Karpas-422 (cell line): ENCODE results near the gene WDHD1. TPM values are rescaled to one million over a fixed set of nuclear protein-coding genes. Genes with fewer than 3 reads are reported as not detected.

Experiments
- DNase-seq: peaks from one replicate; pipeline ENCODE4 v3.0.0-alpha.2; 2015
- H2AFZ ChIP-seq: fragments of 200-600 bp; sonication (generic); 2 replicates; pipeline ENCODE4 v1.6.1; 2014; ENCODE audit warnings: antibody characterized with exemption, low read length, mixed read lengths
- H3K27ac ChIP-seq: fragments of 200-600 bp; sonication (generic); 2 replicates; pipeline ENCODE4 v1.5.1; 2014; ENCODE audit warnings: mild to moderate bottlenecking, low read length, moderate library complexity
- H3K27me3 ChIP-seq: fragments of 200-600 bp; sonication (generic); 2 replicates; pipeline ENCODE4 v1.6.1; 2014; ENCODE audit warnings: low read length, mixed read lengths
- H3K36me3 ChIP-seq: fragments of 200-600 bp; sonication (generic); 2 replicates; pipeline ENCODE4 v1.6.1; 2014; ENCODE audit warnings: low read length, mixed read lengths; ENCODE audit not compliant: insufficient read depth
- H3K4me1 ChIP-seq: fragments of 200-600 bp; sonication (generic); 2 replicates; pipeline ENCODE4 v1.6.1; 2014; ENCODE audit warnings: mild to moderate bottlenecking, low read length, mixed read lengths
- H3K4me2 ChIP-seq: fragments of 200-600 bp; sonication (generic); 2 replicates; pipeline ENCODE4 v1.6.1; 2014; ENCODE audit warnings: low read length, low read depth, mild to moderate bottlenecking; ENCODE audit not compliant: poor library complexity, severe bottlenecking
- H3K4me3 ChIP-seq: fragments of 200-600 bp; sonication (generic); 2 replicates; pipeline ENCODE4 v1.5.1; 2014; ENCODE audit warnings: mild to moderate bottlenecking, antibody characterized with exemption, low read length, mixed read lengths
- H3K79me2 ChIP-seq: fragments of 200-600 bp; sonication (generic); 2 replicates; pipeline ENCODE4 v1.6.1; 2014; ENCODE audit warnings: mild to moderate bottlenecking, low read length, mixed read lengths
- H3K9ac ChIP-seq: fragments of 200-600 bp; sonication (generic); 2 replicates; pipeline ENCODE4 v1.6.0; 2014; ENCODE audit warnings: low read length
- H3K9me2 ChIP-seq: fragments of 200-600 bp; sonication (generic), shearing (Covaris generic); replicated peaks from 2 replicates; pipeline ENCODE4 v1.6.0; 2014; ENCODE audit warnings: mild to moderate bottlenecking, low read length, moderate library complexity; ENCODE audit not compliant: insufficient read depth
- H3K9me3 ChIP-seq: fragments of 300-700, 200-600 bp; sonication (generic); 2 replicates; pipeline ENCODE4 v1.6.1; 2014; ENCODE audit warnings: low read length, mixed read lengths
- H4K20me1 ChIP-seq: fragments of 200-600 bp; sonication (generic); 2 replicates; pipeline ENCODE4 v1.6.1; 2014; ENCODE audit warnings: mild to moderate bottlenecking, antibody characterized with exemption, low read length, low read depth; ENCODE audit not compliant: insufficient read depth
- total RNA-seq: library from RNA; depleted of rRNA; stranded (reverse); fragments of >200 nt; shearing (Covaris generic); gene quantifications from 2 replicates; pipeline ENCODE4 v1.2.3, GENCODE V29; 2014; ENCODE audit warnings: low replicate concordance

WDHD1 gene
- total RNA-seq, 1 experiment from 2014 or later, result 31.2 TPM

DNA sequence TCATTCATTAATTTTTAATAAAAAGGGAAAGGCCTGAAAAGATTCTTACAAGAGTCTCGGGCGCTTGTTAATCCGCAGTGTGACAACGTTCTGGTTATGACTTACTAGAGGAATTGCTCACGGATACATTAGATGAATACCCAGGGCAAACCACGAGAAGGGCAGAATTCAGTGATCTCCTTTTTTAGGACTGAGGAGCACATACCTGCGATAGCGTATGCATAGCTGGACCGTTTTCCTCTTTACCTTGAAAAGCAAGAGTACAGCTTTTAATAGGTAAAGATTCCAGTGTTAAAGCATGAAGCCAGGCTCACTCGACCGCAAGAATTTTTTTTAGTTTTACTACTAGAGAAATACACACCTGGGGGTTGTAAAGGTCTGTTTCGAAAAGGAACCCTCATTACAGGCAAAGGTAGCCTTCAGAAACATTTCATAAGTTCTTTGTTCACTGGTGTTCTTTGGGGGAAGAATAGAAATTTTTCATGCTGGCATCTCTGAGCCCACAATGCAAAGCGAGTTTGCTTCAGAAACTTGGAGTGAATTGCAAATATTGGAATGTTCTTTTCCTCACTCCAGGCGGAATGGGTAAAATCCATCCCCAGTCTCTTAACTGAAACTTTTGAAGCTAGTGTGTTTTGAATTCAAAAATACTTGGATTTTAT lies 25.5 kb upstream of the WDHD1 start:
- Histone ChIP-seq H2AFZ (no peak overlapping the region), H3K27ac (peak overlapping the region; percentile 84)
- no peak for DNase-seq

GRCh38 chr14:55051423-55052268 lies 24.7 kb upstream of the WDHD1 start, which contains the start of gene MAPK1IP1L:
Gene MAPK1IP1L, plus strand, starts transcription at chr14:55051647. Its CDS starts 10,037 bp downstream, at chr14:55061684.
- H3K4me1 ChIP-seq, result peaks cover 24% of the 10 kb centered on the region
- H3K27ac ChIP-seq, result peak within 1 kb of the TSS; percentile 84
- H3K9me2 ChIP-seq, result no peaks in the 10 kb centered on the region
- peak within 1 kb of the TSS; percentile 92 for H3K4me3 ChIP-seq
- no peaks in the 10 kb centered on the region for H3K9me3 ChIP-seq
- peaks cover 36% of the 10 kb centered on the region for H3K36me3 ChIP-seq
- H3K27me3 ChIP-seq, result no peaks in the 10 kb centered on the region
- peaks cover 54% of the 10 kb centered on the region for H3K79me2 ChIP-seq
- peak within 1 kb of the TSS; percentile 93 for H2AFZ ChIP-seq
- H4K20me1 ChIP-seq, result peaks cover 42% of the 10 kb centered on the region
- peak within 1 kb of the TSS; percentile 95 for H3K9ac ChIP-seq
- peak within 1 kb of the TSS; percentile 91 for H3K4me2 ChIP-seq
- peak; percentile 97 for DNase-seq

More for the DNA sequence above, 25.5 kb upstream of the WDHD1 start:
- no peaks in the 10 kb centered on the region for H3K9me3 ChIP-seq
- no peaks in the 10 kb centered on the region for H3K27me3 ChIP-seq
- peaks cover 24% of the 10 kb centered on the region for H3K4me1 ChIP-seq
- peaks cover 50% of the 10 kb centered on the region for H4K20me1 ChIP-seq
- peaks cover 41% of the 10 kb centered on the region for H3K36me3 ChIP-seq
- peak overlapping the region; percentile 95 for H3K9ac ChIP-seq
- no peaks in the 10 kb centered on the region for H3K9me2 ChIP-seq
- H3K79me2 ChIP-seq, result peaks cover 59% of the 10 kb centered on the region
- peak overlapping the region; percentile 92 for H3K4me3 ChIP-seq
- peak overlapping the region; percentile 91 for H3K4me2 ChIP-seq

GRCh38 chr14:55051165-55051422 lies 24.2 kb upstream of the WDHD1 start:
- H3K4me1 ChIP-seq, result peaks cover 24% of the 10 kb centered on the region
- H3K4me2 ChIP-seq, result peak overlapping the region; percentile 91
- H3K9me3 ChIP-seq, result no peaks in the 10 kb centered on the region
- peak overlapping the region; percentile 92 for H3K4me3 ChIP-seq
- H4K20me1 ChIP-seq, result peaks cover 37% of the 10 kb centered on the region
- H3K9me2 ChIP-seq, result no peaks in the 10 kb centered on the region
- no peaks in the 10 kb centered on the region for H3K27me3 ChIP-seq
- H3K27ac ChIP-seq, result peak overlapping the region; percentile 84
- H2AFZ ChIP-seq, result peak overlapping the region; percentile 93
- H3K9ac ChIP-seq, result peak overlapping the region; percentile 95
- H3K36me3 ChIP-seq, result peaks cover 33% of the 10 kb centered on the region
- H3K79me2 ChIP-seq, result peaks cover 49% of the 10 kb centered on the region
- DNase-seq, result no peak

DNA sequence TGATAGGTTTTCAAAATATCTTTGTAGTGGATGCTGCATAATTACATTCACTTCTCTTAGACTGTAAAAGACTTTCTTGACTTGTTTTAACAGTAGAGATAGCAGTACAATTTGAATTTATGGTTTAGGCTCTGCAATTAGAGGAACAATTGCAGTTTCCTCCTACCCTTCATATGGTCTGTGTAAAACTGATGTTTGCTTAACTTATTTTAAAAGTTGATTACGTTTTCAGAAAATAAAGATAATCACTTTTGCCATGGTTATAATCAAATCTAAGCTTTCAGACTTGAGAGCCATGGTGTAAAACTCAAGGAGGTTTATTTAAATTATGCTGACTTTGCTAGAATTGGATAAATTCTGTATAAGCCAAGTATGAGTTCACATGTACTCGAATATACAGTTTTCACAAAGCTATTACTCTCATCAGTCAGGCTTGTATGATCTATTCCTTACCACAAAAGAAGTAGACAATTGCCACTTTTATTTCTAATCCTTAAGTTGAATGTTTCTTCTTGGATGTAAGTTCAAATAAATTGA lies 22.1 kb upstream of the WDHD1 start:
- peak overlapping the region; percentile 18 for H3K27ac ChIP-seq
- peaks cover 21% of the 10 kb centered on the region for H3K36me3 ChIP-seq
- no peak overlapping the region for H3K9ac ChIP-seq
- peaks cover 24% of the 10 kb centered on the region for H3K4me1 ChIP-seq
- no peaks in the 10 kb centered on the region for H3K9me2 ChIP-seq
- no peak for DNase-seq
- no peaks in the 10 kb centered on the region for H3K27me3 ChIP-seq
- peaks cover 40% of the 10 kb centered on the region for H3K79me2 ChIP-seq
- peaks cover 19% of the 10 kb centered on the region for H4K20me1 ChIP-seq
- no peaks in the 10 kb centered on the region for H3K9me3 ChIP-seq
- H3K4me3 ChIP-seq, result no peak overlapping the region
- H2AFZ ChIP-seq, result no peak overlapping the region
- H3K4me2 ChIP-seq, result no peak overlapping the region

DNA sequence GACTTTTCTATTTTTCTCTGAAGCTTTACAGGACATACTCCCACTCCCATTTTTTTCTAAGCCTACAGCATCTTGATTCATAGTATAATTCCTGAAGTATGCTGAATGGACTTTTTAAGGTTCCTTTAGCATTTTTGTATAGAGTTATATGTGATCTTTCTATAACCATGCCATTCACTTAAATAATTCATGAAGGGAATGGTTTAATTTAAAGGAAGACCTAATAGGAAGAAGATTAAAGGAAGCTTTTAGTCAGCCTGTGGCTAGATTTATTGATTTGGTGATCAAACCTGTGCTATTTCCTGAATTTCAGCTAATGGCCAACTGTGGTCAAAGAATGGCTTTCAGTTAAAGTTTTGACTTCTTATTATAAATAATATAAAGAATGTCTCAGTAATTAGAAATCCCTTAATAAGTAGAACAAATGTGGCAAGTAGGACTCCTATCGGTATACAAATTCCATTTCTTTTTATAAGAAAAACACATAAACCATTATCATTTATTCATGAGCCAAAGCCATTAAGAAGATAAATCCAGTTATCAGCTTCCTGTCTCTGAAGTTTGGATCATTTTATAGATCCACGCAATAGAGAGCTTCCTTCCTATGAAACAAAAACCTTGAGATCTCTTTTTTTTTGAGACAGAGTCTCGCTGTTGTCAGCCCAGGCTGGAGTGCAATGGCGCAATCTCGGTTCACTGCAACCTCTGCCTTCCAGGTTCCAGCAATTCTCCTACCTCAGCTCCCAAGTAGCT lies 20.6 kb upstream of the WDHD1 start:
- Histone ChIP-seq H3K9me2 (no peaks in the 10 kb centered on the region), H3K27me3 (no peaks in the 10 kb centered on the region), H3K4me1 (peaks cover 11% of the 10 kb centered on the region), H2AFZ (no peak overlapping the region), H3K4me2 (no peak overlapping the region), H3K9me3 (no peaks in the 10 kb centered on the region), H3K36me3 (peaks cover 20% of the 10 kb centered on the region), H3K4me3 (no peak overlapping the region), H3K9ac (no peak overlapping the region), H4K20me1 (peaks cover 5% of the 10 kb centered on the region), H3K79me2 (peaks cover 39% of the 10 kb centered on the region), H3K27ac (0 out of 2 replicates have a peak overlapping the region, but pooled peaks have one; percentile 1)
- no peak for DNase-seq

DNA sequence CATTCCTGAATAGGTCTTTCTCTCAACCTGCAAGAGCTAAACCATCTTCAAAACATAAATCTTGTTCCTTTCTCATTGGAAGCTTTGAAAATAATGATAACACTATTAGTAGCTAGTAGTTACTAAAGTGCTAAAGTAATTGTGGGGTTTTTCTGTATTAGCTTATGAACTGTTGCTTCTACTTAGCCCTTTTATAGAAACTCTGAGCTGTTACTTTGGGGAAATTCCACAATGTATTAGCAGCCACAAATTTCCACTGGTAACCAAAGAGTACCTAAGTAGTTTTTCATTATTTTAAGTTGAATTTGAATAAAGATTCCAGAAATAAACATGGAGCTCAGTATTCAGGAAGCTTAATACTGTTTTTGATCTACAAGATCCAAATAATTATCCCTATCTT lies 18.2 kb upstream of the WDHD1 start:
- Histone ChIP-seq H3K79me2 (peaks cover 49% of the 10 kb centered on the region), H3K27me3 (no peaks in the 10 kb centered on the region), H3K9me2 (no peaks in the 10 kb centered on the region), H3K27ac (peak overlapping the region; percentile 3), H2AFZ (no peak overlapping the region), H3K9ac (no peak overlapping the region), H3K4me1 (peaks cover 2% of the 10 kb centered on the region; the same call in 1 of the 2 replicates), H3K36me3 (peaks cover 25% of the 10 kb centered on the region), H3K9me3 (no peaks in the 10 kb centered on the region), H4K20me1 (no peaks in the 10 kb centered on the region), H3K4me3 (no peak overlapping the region), H3K4me2 (no peak overlapping the region)
- no peak for DNase-seq

DNA sequence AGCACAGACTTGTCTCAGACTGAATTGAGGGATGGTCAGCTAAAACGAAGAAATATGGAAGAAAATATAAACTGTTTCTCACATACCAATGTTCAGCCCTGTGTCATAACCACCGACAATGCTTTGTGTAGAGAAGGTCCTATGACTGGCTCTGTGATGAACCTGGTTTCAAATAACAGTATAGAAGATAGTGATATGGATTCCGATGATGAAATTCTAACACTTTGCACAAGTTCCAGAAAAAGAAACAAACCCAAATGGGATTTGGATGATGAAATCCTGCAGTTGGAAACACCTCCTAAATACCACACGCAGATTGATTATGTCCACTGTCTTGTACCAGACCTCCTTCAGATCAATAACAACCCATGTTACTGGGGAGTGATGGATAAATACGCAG lies 16.6 kb upstream of the WDHD1 start:
- Histone ChIP-seq H3K27me3 (no peaks in the 10 kb centered on the region), H3K4me1 (peaks cover 7% of the 10 kb centered on the region), H3K4me3 (no peak overlapping the region), H3K9ac (no peak overlapping the region), H3K36me3 (peaks cover 38% of the 10 kb centered on the region), H3K79me2 (peaks cover 65% of the 10 kb centered on the region), H4K20me1 (peaks cover 6% of the 10 kb centered on the region; the same call in 1 of the 2 replicates), H2AFZ (no peak overlapping the region), H3K9me3 (no peaks in the 10 kb centered on the region), H3K27ac (no peak overlapping the region), H3K9me2 (no peaks in the 10 kb centered on the region), H3K4me2 (no peak overlapping the region)
- DNase-seq, result no peak
